Naive thymus-derived CD4-positive, alpha-beta T cell (primary cell): ENCODE data around the gene EPHB1. TPM values are rescaled to one million over a fixed set of nuclear protein-coding genes. Genes with fewer than 3 reads are reported as not detected.
"Not testable (repeated sequence)": the region's sequence is repeated elsewhere in the genome, so short reads cannot be mapped to it uniquely, and the experiment has no call there.

ENCODE experiments used
- ATAC-seq: fragments of 150-1000 bp; cut with Tn5 transposase; 2 replicates; pipeline ENCODE4 v1.10.0; 2021; ENCODE audit warnings: mild to moderate bottlenecking, moderate library complexity
- CTCF ChIA-PET: fragments of 350-600 bp; sonication (Branson Sonifier 250); formaldehyde crosslinking; loops from one replicate; lab custom pipeline; 2021; ENCODE audit warnings: antibody characterized with exemption; lab: Charles Lee
- POLR2A ChIA-PET: fragments of 350-600 bp; sonication (Branson Sonifier 250); formaldehyde crosslinking; loops from one replicate; lab custom pipeline; 2021; ENCODE audit warnings: antibody characterized with exemption, inconsistent platforms; lab: Charles Lee
- DNase-seq, 9 donors: peaks; one replicate each; pipeline versions ENCODE4 v3.0.0 to v3.0.0-alpha.2; 2020 to 2022; ENCODE audit warnings: mixed read lengths in 1 of 9
- H3K27ac ChIP-seq: one replicate; pipeline ENCODE4 v1.7.0; 2013; ENCODE audit warnings: mild to moderate bottlenecking, low read depth, low read length, moderate library complexity
- H3K27me3 ChIP-seq, 2 donors: one replicate each; pipeline ENCODE4 v1.7.0; 2013; ENCODE audit warnings: low read length in 2 of 2, mild to moderate bottlenecking in 2 of 2, moderate library complexity in 2 of 2; ENCODE audit not compliant: control insufficient read depth in 2 of 2, insufficient read depth in 2 of 2
- H3K36me3 ChIP-seq, 3 experiments: 1 replicate in 2 of 3; 2 replicates in 1 of 3; pipeline ENCODE4 v1.7.0; 2013; ENCODE audit warnings: low read length in 3 of 3, mild to moderate bottlenecking in 3 of 3, moderate library complexity in 1 of 3; ENCODE audit not compliant: insufficient read depth in 3 of 3, control insufficient read depth in 2 of 3
- H3K4me1 ChIP-seq, 2 donors: one replicate each; pipeline ENCODE4 v1.7.0; 2013; ENCODE audit warnings: low read length in 2 of 2, mild to moderate bottlenecking in 2 of 2, moderate library complexity in 1 of 2; ENCODE audit not compliant: control insufficient read depth in 2 of 2, insufficient read depth in 2 of 2
- H3K4me3 ChIP-seq: 2 replicates; pipeline ENCODE4 v1.7.0; 2013; ENCODE audit warnings: mild to moderate bottlenecking, low read length
- H3K9me3 ChIP-seq, 3 experiments: 1 replicate in 2 of 3; 2 replicates in 1 of 3; pipeline ENCODE4 v1.7.0; 2013; ENCODE audit warnings: low read length in 3 of 3; ENCODE audit not compliant: control insufficient read depth in 2 of 3
- H3K27ac Mint-ChIP-seq, 9 donors: one replicate each; pipeline ENCODE4 v1.8.0; 2020 to 2022; ENCODE audit warnings: mixed read lengths in 9 of 9, mild to moderate bottlenecking in 8 of 9, moderate library complexity in 5 of 9, inconsistent platforms in 2 of 9
- H3K27me3 Mint-ChIP-seq, 5 donors: one replicate each; pipeline ENCODE4 v1.8.0; 2021 to 2022; ENCODE audit warnings: mixed read lengths in 5 of 5, mild to moderate bottlenecking in 1 of 5
- H3K36me3 Mint-ChIP-seq, 5 donors: one replicate each; pipeline ENCODE4 v1.8.0; 2020 to 2022; ENCODE audit warnings: mixed read lengths in 5 of 5, mild to moderate bottlenecking in 3 of 5, inconsistent platforms in 1 of 5
- H3K4me1 Mint-ChIP-seq, 7 donors: one replicate each; pipeline ENCODE4 v1.8.0; 2020 to 2022; ENCODE audit warnings: mixed read lengths in 7 of 7, mild to moderate bottlenecking in 3 of 7, inconsistent platforms in 1 of 7
- H3K4me3 Mint-ChIP-seq, 10 donors: one replicate each; pipeline ENCODE4 v1.8.0; 2020 to 2022; ENCODE audit warnings: mild to moderate bottlenecking in 10 of 10, mixed read lengths in 10 of 10, moderate library complexity in 6 of 10, inconsistent platforms in 2 of 10
- H3K9me3 Mint-ChIP-seq, 11 donors: one replicate each; pipeline ENCODE4 v1.8.0; 2020 to 2022; ENCODE audit warnings: mixed read lengths in 11 of 11, mild to moderate bottlenecking in 4 of 11, inconsistent platforms in 1 of 11, moderate library complexity in 1 of 11
- intact Hi-C, 2 donors: fragments of 100-400 bp; cut with micrococcal nuclease; formaldehyde crosslinking; loops; one replicate each; pipeline ENCODE4 v1.15.1; 2023
- polyA plus RNA-seq, 2 donors: library from polyadenylated mRNA; unstranded; fragments of 300-500 nt; fragmentation: Illumina TruSeq; gene quantifications; one replicate each; pipeline ENCODE4 v1.2.3, GENCODE V29; 2021
- total RNA-seq, 6 experiments: library from RNA in 5 of 6; stranded (reverse) in 5 of 6; gene quantifications; 1 replicate in 5 of 6; 2 replicates in 1 of 6; pipeline ENCODE4 v1.2.3 and lab custom pipeline; 2021 to 2026

EPHB1 gene
- total and polyA plus RNA-seq, 7 experiments from 2014 or later: 1.6 to 2.2 (median 1.8) TPM; not detected in 4

GRCh38 chr3:135224815-135225362, 429.8 kb downstream of the EPHB1 start:
- Mint-ChIP-seq H3K4me1 (peaks cover 0 to 3% (median 0%) of the 10 kb centered on the region in 7 donors), H3K4me3 (no peak overlapping the region), H3K9me3 (peaks cover 0 to 4% (median 0%) of the 10 kb centered on the region in 11 donors), H3K27ac (no peak overlapping the region), H3K36me3 (no peaks in the 10 kb centered on the region), H3K27me3 (peaks cover 0 to 7% (median 3%) of the 10 kb centered on the region in 5 donors)
- intact Hi-C loops: no loop called here
- CTCF ChIA-PET: no interaction called here
- no peak for ATAC-seq
- no peaks in the 10 kb centered on the region for H3K9me3 ChIP-seq
- no peaks in the 10 kb centered on the region for H3K36me3 ChIP-seq
- no peak for DNase-seq
- no peaks in the 10 kb centered on the region for H3K27me3 ChIP-seq
- H3K4me1 ChIP-seq: no peaks in the 10 kb centered on the region
- no peak overlapping the region for H3K4me3 ChIP-seq
- H3K27ac ChIP-seq: no peak overlapping the region
- POLR2A ChIA-PET: no interaction called here

GRCh38 chr3:135226057-135226456, 431.0 kb downstream of the EPHB1 start:
- Histone ChIP-seq H3K27me3 (no peaks in the 10 kb centered on the region), H3K4me1 (no peaks in the 10 kb centered on the region), H3K36me3 (no peaks in the 10 kb centered on the region), H3K9me3 (no peaks in the 10 kb centered on the region), H3K27ac (no peak overlapping the region), H3K4me3 (no peak overlapping the region)
- intact Hi-C loops: no loop called here
- peak; percentile 58 for ATAC-seq
- ChIA-PET POLR2A (no interaction called here), CTCF (no interaction called here)
- Mint-ChIP-seq H3K9me3 (peaks cover 0 to 8% (median 0%) of the 10 kb centered on the region in 11 donors), H3K27ac (no peak overlapping the region), H3K4me3 (no peak overlapping the region), H3K4me1 (peaks cover 0 to 3% (median 0%) of the 10 kb centered on the region in 7 donors), H3K27me3 (peaks cover 0 to 7% (median 3%) of the 10 kb centered on the region in 5 donors), H3K36me3 (no peaks in the 10 kb centered on the region)
- DNase-seq: peak in 1 of 9 donors; percentile 0

GRCh38 chr3:135228201-135228600, 433.1 kb downstream of the EPHB1 start:
- no peak overlapping the region for H3K4me3 ChIP-seq
- no peaks in the 10 kb centered on the region for H3K36me3 ChIP-seq
- peaks cover 0 to 7% (median 3%) of the 10 kb centered on the region in 5 donors for H3K27me3 Mint-ChIP-seq
- H3K9me3 Mint-ChIP-seq: peaks cover 0 to 9% (median 1%) of the 10 kb centered on the region in 11 donors
- H3K4me1 ChIP-seq: no peaks in the 10 kb centered on the region
- CTCF ChIA-PET: no interaction called here
- POLR2A ChIA-PET: no interaction called here
- H3K4me1 Mint-ChIP-seq: peaks cover 0 to 3% (median 0%) of the 10 kb centered on the region in 7 donors
- no peak for ATAC-seq
- no peak for DNase-seq
- no peak overlapping the region for H3K4me3 Mint-ChIP-seq
- no peaks in the 10 kb centered on the region for H3K9me3 ChIP-seq
- intact Hi-C loops: no loop called here
- no peak overlapping the region for H3K27ac ChIP-seq
- no peak overlapping the region for H3K27ac Mint-ChIP-seq
- H3K36me3 Mint-ChIP-seq: no peaks in the 10 kb centered on the region
- no peaks in the 10 kb centered on the region for H3K27me3 ChIP-seq

- H3K4me3 Mint-ChIP-seq: no peak overlapping the region
- ChIA-PET CTCF (no interaction called here), POLR2A (no interaction called here)
- intact Hi-C loops: no loop called here
- Histone ChIP-seq H3K4me3 (no peak overlapping the region), H3K36me3 (no peaks in the 10 kb centered on the region), H3K27ac (no peak overlapping the region), H3K4me1 (no peaks in the 10 kb centered on the region), H3K27me3 (no peaks in the 10 kb centered on the region), H3K9me3 (no peaks in the 10 kb centered on the region)
- DNase-seq: no peak
- peaks cover 0 to 7% (median 3%) of the 10 kb centered on the region in 5 donors for H3K27me3 Mint-ChIP-seq
- H3K9me3 Mint-ChIP-seq: peaks cover 0 to 15% (median 0%) of the 10 kb centered on the region in 11 donors
- no peak for ATAC-seq
- no peaks in the 10 kb centered on the region for H3K36me3 Mint-ChIP-seq
- no peak overlapping the region for H3K27ac Mint-ChIP-seq
- peaks cover 0 to 3% (median 0%) of the 10 kb centered on the region in 7 donors for H3K4me1 Mint-ChIP-seq
These were observed 434.0 kb downstream of the EPHB1 start for GRCh38 chr3:135229018-135229495.

GRCh38 chr3:135231737-135232136, 436.7 kb downstream of the EPHB1 start:
- Histone ChIP-seq H3K36me3 (no peaks in the 10 kb centered on the region), H3K9me3 (no peaks in the 10 kb centered on the region), H3K4me3 (no peak overlapping the region), H3K4me1 (no peaks in the 10 kb centered on the region), H3K27ac (no peak overlapping the region), H3K27me3 (no peaks in the 10 kb centered on the region)
- H3K9me3 Mint-ChIP-seq: peaks cover 0 to 17% (median 1%) of the 10 kb centered on the region in 11 donors
- ATAC-seq: no peak
- no peak for DNase-seq
- H3K27me3 Mint-ChIP-seq: peaks cover 0 to 7% (median 3%) of the 10 kb centered on the region in 5 donors
- intact Hi-C loops: no loop called here
- no peak overlapping the region for H3K27ac Mint-ChIP-seq
- no peaks in the 10 kb centered on the region for H3K36me3 Mint-ChIP-seq
- H3K4me3 Mint-ChIP-seq: no peak overlapping the region
- CTCF ChIA-PET: no interaction called here
- POLR2A ChIA-PET: no interaction called here
- no peaks in the 10 kb centered on the region for H3K4me1 Mint-ChIP-seq

GRCh38 chr3:135232226-135232625, 437.2 kb downstream of the EPHB1 start:
- H3K27me3 Mint-ChIP-seq: peaks cover 0 to 7% (median 3%) of the 10 kb centered on the region in 5 donors
- intact Hi-C loops: no loop called here
- H3K4me1 Mint-ChIP-seq: no peaks in the 10 kb centered on the region
- Histone ChIP-seq H3K27me3 (no peaks in the 10 kb centered on the region), H3K4me3 (no peak overlapping the region), H3K27ac (no peak overlapping the region), H3K9me3 (no peaks in the 10 kb centered on the region), H3K36me3 (no peaks in the 10 kb centered on the region), H3K4me1 (no peaks in the 10 kb centered on the region)
- DNase-seq: no peak
- no peaks in the 10 kb centered on the region for H3K36me3 Mint-ChIP-seq
- H3K9me3 Mint-ChIP-seq: peaks cover 0 to 17% (median 1%) of the 10 kb centered on the region in 11 donors
- CTCF ChIA-PET: no interaction called here
- no peak overlapping the region for H3K4me3 Mint-ChIP-seq
- no peak overlapping the region for H3K27ac Mint-ChIP-seq
- no peak for ATAC-seq
- POLR2A ChIA-PET: no interaction called here

- H3K4me3 ChIP-seq, H3K4me3 Mint-ChIP-seq, H3K36me3 Mint-ChIP-seq, ATAC-seq, POLR2A ChIA-PET, DNase-seq, H3K4me1 Mint-ChIP-seq, H3K36me3 ChIP-seq, H3K9me3 ChIP-seq, intact Hi-C loops, H3K27me3 ChIP-seq, H3K27ac Mint-ChIP-seq, H3K27ac ChIP-seq, CTCF ChIA-PET, H3K4me1 ChIP-seq: not testable (repeated sequence)
- H3K27me3 Mint-ChIP-seq: peaks cover 0 to 11% (median 3%) of the 10 kb centered on the region in 5 donors
- peaks cover 0 to 18% (median 1%) of the 10 kb centered on the region in 11 donors for H3K9me3 Mint-ChIP-seq
These were observed 438.4 kb downstream of the EPHB1 start for GRCh38 chr3:135233476-135233875.
